NOMO-1 (cell line): Measurements from ENCODE around the gene FILIP1.

ENCODE experiments used
- DNase-seq, 2 experiments: peaks; one replicate each; lab custom pipeline; 2025; ENCODE audit not compliant: unreplicated experiment in 2 of 2; lab: John Stamatoyannopoulos, UW

Gene FILIP1

DNA sequence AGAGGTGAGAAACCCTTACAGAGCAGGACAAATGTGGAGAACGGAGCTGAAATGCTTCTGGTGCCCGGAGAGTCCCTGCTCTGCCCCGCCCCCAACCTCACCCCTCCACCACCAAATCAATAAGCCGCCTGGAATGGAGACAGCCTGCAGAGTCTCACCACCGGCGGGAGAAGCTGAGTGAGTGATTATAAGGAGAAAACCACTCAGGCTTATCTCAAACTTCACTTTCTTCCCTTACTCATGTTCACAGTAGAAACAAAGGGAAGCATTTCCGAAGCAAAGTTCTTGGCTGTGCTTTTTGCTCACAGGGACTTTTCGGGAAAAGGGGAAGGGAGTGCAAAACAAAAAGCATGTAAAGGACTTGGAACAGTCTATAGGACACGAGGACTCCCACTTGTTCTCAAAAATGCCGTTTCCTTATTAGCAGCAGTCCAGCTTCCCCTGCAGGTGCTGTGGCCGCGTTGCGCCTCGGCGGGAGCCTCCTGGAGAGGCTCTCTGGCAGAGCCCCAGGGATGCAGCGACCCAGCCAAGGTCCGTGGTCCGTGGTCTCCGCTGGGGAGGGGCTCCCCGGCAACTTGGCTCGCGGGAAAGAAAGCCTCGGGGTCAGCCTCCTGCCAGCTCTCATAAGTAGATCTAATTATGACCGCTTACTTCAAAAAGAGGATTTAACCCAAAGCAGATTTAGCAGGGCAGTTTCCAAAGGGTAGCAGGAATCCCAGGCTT lies 144.2 kb downstream of the FILIP1 start:
- DNase-seq, result peak in 1 of 2 experiments; percentile 14

DNA sequence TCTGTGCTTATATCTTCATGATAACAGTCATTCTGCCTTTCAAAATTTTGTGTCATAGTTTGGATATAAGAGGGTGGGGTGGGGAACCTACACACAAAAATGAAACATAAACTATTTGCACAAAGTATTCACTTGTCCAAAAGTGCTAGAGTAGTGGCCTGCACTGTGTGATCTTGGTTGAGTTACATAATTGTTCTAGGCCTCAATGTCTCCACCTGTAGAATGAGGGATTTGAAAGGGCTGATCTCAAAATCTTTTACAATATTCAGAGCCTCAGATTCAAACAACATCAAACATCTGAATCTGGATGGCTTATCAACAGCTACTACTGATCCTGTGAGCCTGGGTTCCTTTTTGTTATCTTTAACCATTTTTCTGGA lies 144.7 kb downstream of the FILIP1 start:
- DNase-seq, result no peak

DNA sequence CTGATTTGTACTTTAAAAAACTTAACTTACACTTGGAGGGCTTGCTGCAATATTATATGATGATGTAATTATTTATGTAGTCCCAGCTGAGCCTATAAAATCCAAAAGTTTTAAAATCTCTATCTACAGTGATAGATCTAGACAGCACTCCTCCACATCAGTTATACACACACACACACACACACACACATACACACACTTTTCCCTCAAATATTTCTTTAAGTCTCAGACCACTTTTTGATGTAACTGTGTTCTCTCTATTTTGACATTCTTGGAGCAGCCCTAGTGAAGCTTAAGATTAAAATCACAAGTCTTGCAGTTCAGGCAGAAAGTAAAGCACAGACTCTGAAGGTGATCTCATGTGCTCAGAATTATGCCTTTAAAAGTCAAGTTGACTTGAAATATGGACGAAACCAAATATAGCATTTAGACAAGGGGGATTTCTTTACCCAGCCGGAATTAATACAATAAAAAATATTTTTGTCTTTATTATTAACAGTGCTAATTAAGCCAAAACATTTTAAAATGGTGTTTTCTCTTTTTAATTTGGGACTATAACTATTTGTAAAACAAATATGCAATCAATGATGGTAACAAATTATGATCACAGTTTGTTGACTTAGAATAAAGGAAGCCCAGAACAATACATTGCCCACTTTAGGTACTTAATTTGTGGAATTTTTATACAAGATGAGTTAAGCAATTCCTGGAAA lies 145.5 kb downstream of the FILIP1 start:
- no peak for DNase-seq

DNA sequence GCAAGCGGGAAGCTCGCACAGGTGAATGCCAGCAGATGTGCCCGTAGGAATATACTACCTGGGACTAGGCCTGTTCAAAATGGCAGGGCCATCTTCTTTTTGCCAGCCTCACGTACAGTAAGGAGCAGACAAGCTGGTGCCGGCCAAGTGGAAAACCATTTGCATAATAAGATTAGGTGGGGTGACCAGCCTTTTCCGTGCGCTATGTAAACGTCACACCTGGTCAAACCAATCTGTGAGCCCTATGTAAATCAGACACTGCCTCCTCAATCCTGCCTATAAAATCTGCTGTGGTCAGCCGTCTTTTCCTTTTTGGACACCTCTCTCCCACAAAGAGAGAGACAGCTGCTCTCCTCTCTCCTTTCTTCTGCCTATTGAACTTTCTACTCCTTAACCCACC lies 148.2 kb downstream of the FILIP1 start:
- no peak for DNase-seq

DNA sequence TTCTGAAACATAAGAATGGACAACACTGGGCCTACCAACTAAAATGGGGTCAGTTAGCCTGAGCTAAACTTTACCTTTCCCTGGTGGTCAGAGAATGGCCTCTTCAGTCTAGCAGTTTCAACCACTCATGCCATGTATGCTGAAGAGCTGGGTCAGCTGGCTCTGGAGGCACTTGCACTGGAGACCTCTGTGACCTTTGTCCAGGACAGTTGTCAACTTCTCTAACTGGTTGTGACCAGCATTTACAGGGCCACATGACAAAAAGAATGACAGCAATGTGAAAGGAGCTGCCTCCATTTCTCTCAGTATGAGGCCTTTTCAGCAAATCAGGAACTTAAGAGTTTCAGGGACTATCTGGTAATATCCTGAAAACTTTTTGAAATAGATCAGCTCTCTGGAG lies 149.1 kb downstream of the FILIP1 start:
- DNase-seq, result no peak

DNA sequence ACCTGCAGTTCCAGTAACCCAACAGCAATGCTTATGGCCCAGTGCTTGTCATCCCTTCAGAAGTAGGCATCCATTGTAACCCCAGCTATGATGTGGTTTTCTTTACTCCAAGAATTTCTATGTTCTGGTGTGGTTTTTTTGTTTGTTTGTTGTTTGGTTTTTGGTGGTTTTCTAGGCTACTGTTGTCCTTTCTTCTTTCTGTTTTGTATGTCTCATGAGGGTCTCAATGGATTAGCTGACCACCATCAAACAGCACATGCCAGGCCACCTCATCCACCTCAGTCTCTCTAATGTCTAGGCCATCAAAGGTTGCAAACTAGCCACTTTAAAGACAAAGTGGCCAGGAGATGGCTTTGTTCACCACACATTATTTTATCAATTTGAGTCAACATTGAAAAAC lies 149.6 kb downstream of the FILIP1 start:
- no peak for DNase-seq

DNA sequence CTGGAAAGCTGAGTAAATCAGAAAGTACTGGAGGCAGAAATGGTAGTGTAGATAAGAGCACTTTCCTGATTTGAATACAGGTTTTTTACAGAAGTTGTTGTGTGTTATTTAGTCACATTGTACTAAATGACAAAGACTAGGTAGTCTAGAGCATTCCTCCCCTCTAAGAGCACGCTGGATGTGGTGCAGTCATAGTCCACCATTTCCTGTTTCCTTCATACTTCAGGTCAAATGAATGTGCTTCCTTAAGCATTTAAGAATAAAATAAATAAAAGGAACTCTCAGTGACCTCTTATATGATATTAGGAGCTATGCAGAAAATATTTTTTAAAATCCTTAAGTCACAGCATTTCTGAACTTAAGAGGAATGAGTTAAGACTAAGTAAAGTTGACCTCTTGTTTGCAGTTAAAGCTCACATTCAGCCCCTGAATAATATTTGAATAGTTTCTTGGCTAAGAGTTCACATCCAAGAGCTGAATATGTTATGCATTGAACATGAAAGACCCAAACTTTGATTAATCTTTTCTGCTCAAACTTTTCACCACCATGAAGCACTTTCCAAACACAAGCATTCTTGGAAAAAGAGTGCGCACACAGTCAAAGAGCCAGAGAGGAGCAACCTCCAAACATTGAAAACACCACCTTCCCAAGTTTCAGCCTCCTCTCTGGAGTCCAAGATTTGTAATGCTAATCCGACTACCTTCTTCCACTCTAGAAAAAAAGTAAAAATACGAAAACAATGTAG lies 155.6 kb downstream of the FILIP1 start:
- DNase-seq, result no peak

DNA sequence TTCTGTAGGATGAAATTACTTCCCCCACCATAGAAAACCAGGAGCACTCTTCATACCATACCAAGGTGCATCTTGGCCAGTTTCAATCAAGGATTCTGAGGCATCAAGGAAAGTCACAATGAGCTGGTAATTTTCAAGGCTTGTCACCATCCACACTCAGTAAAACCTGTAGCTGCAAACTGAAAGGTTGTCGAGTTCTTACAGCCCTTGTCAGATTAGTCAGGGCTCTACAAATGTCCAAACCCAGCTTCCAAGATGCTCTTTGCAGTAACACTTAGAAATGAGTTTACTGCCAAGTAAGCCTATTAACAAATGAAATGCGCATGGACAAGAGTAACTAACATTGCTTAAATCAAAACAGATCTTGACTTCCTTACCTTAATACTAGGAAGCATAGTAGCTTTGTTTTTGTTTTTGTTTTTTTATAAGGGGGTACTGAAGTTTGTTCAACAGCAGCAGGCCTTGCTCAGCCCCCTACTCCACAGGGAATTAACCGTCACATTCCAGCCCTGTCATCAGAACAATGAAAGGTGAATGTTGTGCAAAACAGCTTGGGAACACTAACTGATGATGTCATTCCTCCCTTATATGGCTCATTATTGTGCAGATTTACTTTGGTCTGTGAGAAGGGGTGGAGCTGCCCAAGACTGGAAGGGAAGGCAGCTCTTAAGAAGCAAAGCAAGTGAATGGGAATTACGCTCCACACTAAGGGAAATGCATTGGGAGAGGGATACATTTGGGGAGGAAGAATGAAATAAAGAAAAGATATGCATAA lies 159.1 kb downstream of the FILIP1 start:
- no peak for DNase-seq

DNA sequence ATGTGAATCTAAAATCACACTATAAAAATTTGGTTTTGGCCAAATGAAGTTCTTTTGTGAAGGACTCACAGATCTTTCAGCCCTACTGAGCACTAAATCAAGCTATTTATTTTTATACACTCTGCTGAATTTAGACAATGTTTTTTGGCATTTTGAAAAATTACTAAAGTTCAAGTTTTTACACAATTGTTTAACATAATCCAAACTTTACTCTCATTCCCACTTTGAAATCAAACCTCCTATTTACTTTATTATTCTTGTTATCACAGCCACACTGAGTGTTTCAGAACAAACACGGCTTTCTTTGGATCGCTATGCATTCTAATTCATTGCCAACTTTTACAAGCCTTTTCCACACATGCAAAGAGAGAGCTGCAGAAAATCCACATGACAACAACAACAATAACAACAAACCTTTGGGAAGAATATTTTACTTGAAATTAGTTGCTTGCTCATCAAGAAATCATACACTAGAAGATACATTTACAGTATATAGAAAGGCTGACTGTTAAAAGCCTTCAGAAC lies 159.9 kb downstream of the FILIP1 start:
- DNase-seq, result no peak

DNA sequence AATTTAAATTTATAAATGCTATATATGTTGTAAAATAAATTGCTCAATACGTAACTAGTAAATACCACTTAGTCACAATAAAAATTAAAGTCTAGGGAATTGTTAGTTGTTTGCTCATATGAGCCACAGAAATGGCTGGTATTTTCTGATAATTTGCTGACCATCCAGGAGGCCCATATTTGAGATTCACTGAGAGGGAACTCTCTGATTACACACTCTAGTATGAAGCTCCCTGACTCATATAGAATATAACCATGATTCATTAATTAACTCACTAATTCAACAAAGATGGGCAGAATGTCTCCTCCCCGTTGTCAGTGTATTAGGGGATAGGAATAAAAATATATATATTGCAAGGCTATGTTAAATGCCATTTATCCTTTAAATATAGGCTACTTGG lies 162.4 kb downstream of the FILIP1 start:
- no peak for DNase-seq

DNA sequence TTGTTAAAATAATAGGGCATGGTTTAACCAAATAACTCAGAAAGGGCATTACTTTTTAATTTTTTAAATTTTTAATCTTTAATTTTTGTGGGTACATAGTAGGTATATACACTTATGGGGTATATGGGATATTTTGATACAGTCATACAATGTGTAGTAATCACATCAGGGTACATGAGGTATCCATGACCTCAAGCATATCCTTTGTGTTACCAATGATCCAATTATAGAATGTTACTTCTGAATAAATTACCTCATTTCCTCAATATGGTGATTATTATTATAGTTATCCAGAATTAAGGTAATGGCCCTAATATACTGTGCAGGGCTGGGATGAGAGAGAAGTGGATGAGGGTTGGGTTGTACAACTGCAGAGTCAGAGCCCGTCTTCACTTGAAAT lies 163.9 kb downstream of the FILIP1 start:
- no peak for DNase-seq

DNA sequence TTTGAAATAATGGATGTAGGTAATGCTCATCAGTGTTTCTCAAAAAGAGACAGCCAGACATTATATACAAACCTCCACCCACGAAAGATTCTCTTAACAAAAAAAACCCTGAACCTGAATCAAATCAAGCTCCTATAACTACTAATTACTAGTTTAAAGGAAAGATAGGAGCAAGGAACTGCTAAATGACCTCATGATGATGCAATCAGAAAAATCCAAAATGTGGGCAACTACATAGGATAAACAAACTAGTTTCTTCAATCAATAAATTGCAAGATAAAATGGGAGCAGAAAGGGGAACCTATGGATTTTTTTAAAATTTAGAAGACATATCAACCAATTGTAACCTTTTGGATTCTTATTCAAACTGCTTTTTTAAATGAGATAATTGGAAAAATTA lies 165.8 kb downstream of the FILIP1 start:
- no peak for DNase-seq

DNA sequence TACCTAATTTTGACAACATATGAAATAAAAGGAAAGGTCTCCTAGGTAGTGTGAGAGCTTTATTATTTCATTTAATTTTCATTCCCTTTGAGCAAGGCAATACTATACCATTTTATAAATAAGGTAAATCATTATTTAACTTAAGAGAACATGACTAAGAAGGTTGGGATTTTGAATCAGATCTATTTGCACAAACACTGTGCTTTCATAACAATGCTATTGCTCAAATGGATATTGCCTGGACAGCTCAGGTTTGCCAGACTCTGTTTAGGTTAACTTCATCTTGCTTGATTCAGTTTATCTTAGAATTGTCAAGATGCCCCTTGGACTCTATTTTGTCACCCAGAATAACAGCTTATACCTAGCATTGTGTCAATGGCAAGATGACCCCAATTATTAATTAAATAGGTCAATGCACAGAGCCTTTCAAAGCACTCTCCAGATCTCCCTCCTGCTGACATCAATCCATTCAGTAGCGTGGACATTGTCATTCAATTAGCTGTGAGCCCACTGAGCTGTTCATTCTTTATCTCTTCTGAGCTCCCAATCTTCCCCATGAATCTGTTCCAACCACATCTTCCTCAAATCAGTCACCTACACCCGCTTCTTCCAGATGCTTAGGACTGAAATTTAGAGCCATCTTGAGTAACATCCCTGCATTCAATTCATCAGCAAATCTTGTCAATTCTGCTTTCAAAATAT lies 166.9 kb downstream of the FILIP1 start:
- DNase-seq, result no peak

DNA sequence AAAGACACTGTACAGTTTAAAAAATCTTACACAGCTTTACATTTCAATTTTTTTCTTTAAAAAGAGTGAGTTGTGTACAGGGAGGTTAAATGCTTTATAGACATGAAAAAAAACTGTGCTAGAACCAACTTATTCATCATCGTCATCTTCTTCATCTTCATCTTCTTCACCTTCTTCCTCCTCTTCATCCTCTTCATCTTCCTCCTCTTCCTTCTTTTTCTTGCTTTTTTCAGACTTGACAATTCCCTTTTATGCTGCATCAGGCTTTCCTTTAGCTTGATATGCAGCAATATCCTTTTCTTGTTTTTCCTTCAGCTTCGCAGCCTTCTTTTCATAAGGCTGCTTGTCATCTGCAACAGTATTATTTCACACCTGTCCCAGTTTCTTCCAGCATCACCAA lies 174.7 kb downstream of the FILIP1 start:
- DNase-seq, result no peak

DNA sequence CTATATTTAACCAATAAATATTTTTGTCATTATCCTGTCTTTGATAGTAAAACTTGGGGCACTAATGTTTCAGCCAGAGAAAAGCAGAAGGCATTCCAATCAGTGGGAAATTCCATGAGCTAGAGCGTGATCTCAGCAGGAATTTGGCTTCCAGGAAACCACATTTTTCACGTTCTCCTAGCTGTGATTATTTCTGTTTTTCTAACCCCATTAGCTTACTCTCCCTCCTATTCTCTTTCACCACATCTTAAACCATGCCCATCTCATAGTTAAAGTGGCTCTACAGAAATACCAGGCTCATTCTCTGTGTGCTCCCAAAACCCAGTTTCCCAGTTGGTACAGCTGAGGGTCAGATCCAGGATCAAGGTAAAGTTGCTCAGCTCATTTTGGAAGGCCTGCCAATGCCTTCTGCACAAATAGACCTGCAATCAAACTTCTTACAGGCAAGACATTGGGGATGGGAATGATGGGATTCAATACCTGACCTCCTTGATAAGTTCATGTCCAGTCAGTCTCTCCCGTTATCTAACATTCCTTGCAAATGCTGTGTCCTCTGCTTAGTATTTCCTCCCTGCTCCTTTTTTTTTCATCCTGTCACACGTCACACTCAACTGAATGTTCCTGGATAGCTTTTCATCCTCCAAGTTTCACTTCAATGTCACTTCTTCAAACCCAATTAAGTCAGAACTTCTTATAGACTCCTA lies 175.9 kb downstream of the FILIP1 start:
- no peak for DNase-seq

DNA sequence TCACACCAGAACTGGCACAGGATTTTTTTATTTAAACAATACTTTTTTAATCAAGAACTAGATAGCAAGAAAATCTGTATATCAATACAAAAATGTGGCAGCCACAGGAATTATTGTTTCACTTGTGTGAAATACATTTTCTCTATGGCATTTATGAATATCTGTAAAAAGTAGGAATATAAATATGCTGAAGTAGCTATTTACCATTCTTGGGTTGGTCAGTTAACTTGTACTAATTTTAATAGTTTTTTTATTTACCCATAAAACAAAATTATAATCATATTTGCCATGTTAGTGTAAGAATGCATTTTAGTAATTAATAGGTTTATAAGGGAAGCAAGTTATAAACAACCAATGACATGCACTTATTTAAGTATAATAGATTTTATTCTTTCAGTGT lies 177.6 kb downstream of the FILIP1 start:
- no peak for DNase-seq

DNA sequence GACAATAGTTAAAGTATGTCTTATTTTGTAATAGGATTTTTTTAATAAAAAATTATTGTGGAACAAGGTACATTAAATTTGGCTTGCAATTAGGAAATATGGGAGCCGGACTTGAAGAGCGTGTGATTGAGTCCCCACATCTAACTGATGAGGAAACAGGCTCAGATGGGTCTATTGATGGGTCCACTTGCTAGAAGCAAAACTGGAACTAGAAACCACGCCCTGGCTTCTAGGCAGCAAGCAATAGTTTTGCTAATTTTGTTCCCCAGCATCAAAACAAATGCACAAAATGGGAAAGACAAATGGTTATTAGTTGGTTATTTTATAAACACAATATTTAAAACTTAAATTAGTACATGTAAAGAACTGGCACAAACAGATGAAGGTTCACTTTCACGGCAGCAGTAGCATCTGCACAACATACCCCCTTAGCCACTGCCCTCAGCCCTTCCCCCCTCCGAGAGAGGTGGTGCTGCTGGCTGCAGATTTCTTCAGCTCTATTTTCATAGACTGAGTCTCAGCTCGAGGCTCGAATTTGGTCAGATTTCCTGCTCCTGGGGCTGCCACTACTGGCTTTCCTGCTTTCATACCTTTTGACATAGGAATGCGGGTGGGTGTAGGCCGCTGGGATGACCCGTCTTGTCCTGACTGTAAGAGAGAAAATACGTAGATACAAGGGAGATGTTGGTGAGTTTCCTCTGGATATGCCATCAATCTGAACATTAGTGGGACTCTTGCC lies 185.2 kb downstream of the FILIP1 start:
- DNase-seq, result no peak

DNA sequence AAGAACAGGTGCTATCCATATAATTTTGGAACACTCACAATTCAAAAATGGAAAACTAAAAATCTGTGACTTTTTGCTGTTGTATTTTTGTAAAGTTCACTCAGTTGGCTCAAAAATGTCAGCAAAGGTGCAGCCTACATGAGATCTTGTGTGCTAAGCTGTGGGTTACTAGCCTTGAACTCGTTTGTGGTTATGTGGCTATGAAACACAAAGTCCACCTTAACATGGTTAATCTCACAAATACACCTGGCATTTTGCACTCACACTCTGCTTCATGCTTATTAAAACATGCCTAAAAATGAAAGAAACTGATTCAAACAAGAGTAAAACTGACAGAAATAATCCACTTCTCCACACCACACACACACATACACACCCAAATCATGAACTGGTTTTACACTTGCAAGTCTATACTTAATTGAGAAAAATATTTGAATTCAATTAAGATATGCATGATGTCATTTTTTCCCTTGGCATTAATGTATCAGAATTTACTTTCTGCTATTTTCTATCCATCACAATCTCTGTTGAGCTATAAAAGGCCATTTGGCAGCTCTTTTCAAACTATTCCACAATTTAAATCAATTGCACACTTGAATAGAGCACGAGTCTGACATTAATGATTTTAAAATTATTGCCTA lies 186.1 kb downstream of the FILIP1 start:
- DNase-seq, result no peak

DNA sequence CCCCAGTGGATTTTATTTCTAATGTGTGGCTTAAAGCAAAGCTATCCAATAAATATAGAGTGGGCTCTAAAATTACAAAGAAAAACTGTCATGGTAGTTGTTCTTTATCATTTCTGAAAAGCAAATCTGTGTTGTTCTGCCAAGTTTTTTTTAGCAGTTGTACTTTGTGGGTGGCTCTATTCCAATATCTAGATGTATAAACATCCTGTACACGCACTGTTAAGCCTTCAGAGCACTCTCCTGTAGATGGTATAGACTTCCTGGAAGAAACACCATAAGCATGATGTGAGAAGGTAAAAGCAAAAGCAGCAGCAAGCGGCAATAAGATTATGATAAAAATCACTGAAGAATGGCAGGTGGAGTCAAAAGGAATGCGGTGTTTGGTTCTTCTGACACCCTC lies 187.5 kb downstream of the FILIP1 start:
- no peak for DNase-seq
